KMS-11 (cell line): ENCODE data around the gene RAB26.
"Not testable (repeated sequence)": the region's sequence is repeated elsewhere in the genome, so short reads cannot be mapped to it uniquely, and the experiment has no call there.

Experiments
- H2AFZ ChIP-seq: fragments of 200-600 bp; sonication (generic); 2 replicates; pipeline ENCODE4 v1.6.1; 2016; ENCODE audit warnings: antibody characterized with exemption, mixed run types, low read depth
- H3K27ac ChIP-seq: fragments of 200-600 bp; sonication (generic); 2 replicates; pipeline ENCODE4 v1.6.1; 2016; ENCODE audit warnings: mild to moderate bottlenecking, mixed run types
- H3K27me3 ChIP-seq: fragments of 200-600 bp; sonication (generic); 2 replicates; pipeline ENCODE4 v1.6.1; 2017; ENCODE audit warnings: mild to moderate bottlenecking, low read depth, mixed run types, moderate library complexity; ENCODE audit not compliant: insufficient read depth
- H3K36me3 ChIP-seq: fragments of 200-600 bp; sonication (generic); 2 replicates; pipeline ENCODE4 v1.6.1; 2017; ENCODE audit warnings: mild to moderate bottlenecking, mixed run types; ENCODE audit not compliant: insufficient read depth
- H3K4me1 ChIP-seq: fragments of 200-600 bp; sonication (generic); 2 replicates; pipeline ENCODE4 v1.6.1; 2016; ENCODE audit warnings: mild to moderate bottlenecking, low read depth, mixed run types; ENCODE audit not compliant: poor library complexity, severe bottlenecking
- H3K4me2 ChIP-seq: fragments of 200-600 bp; sonication (generic); 2 replicates; pipeline ENCODE4 v1.7.0; 2016; ENCODE audit warnings: mild to moderate bottlenecking, mixed run types
- H3K4me3 ChIP-seq: fragments of 200-600 bp; sonication (generic); IDR thresholded peaks from 2 replicates; pipeline ENCODE4 v1.6.1; 2017; ENCODE audit warnings: low read depth, low read length, mixed read lengths; ENCODE audit not compliant: insufficient read depth
- H3K79me2 ChIP-seq: fragments of 200-600 bp; sonication (generic); 2 replicates; pipeline ENCODE4 v1.6.1; 2016; ENCODE audit warnings: low read depth, mixed run types; ENCODE audit not compliant: insufficient read depth
- H3K9ac ChIP-seq: fragments of 200-600 bp; sonication (generic); 2 replicates; pipeline ENCODE4 v1.6.1; 2016; ENCODE audit warnings: mild to moderate bottlenecking, mixed run types
- H4K20me1 ChIP-seq: fragments of 200-600 bp; sonication (generic); 2 replicates; pipeline ENCODE4 v1.6.1; 2016; ENCODE audit warnings: mild to moderate bottlenecking, mixed run types; ENCODE audit not compliant: insufficient read depth
- CTCF ChIP-seq: fragments of 200-600 bp; sonication (generic); conservative IDR thresholded peaks from 2 replicates; pipeline ENCODE4 v1.6.1; 2017; ENCODE audit warnings: low read depth, mild to moderate bottlenecking, antibody characterized with exemption, low read length, moderate library complexity, mixed read lengths

Gene RAB26

GRCh38 chr16:2121853-2122252, 26.6 kb upstream of the RAB26 start:
- Histone ChIP-seq H3K27me3 (no peaks in the 10 kb centered on the region), H2AFZ (no peak overlapping the region), H3K79me2 (peaks cover 6% of the 10 kb centered on the region; the same call in 1 of the 2 replicates), H3K4me2 (no peak overlapping the region), H3K36me3 (no peaks in the 10 kb centered on the region), H4K20me1 (no peaks in the 10 kb centered on the region), H3K4me1 (no peaks in the 10 kb centered on the region), H3K4me3 (no peak overlapping the region), H3K27ac (no peak overlapping the region), H3K9ac (no peak overlapping the region)
- no peak for TF ChIP-seq CTCF

GRCh38 chr16:2122429-2122828, 26.0 kb upstream of the RAB26 start:
- Histone ChIP-seq H3K9ac (no peak overlapping the region), H3K4me1 (no peaks in the 10 kb centered on the region), H3K27ac (no peak overlapping the region), H3K4me2 (no peak overlapping the region), H3K27me3 (no peaks in the 10 kb centered on the region), H3K79me2 (peaks cover 10% of the 10 kb centered on the region; the same call in 1 of the 2 replicates), H3K4me3 (no peak overlapping the region), H4K20me1 (no peaks in the 10 kb centered on the region), H3K36me3 (no peaks in the 10 kb centered on the region), H2AFZ (no peak overlapping the region)
- no peak for TF ChIP-seq CTCF

- not testable (repeated sequence) for H2AFZ ChIP-seq, H3K4me2 ChIP-seq, H3K27ac ChIP-seq, H3K4me3 ChIP-seq, H4K20me1 ChIP-seq, H3K36me3 ChIP-seq, H3K4me1 ChIP-seq, H3K9ac ChIP-seq, H3K27me3 ChIP-seq
- H3K79me2 ChIP-seq, result peaks cover 10% of the 10 kb centered on the region; the same call in 1 of the 2 replicates
Measured at GRCh38 chr16:2122934-2123683, 25.3 kb upstream of the RAB26 start.

GRCh38 chr16:2123706-2124376, 24.6 kb upstream of the RAB26 start:
- not testable (repeated sequence) for H3K27me3 ChIP-seq, H3K27ac ChIP-seq, H3K4me2 ChIP-seq, H3K4me3 ChIP-seq, H3K4me1 ChIP-seq, H3K9ac ChIP-seq, H4K20me1 ChIP-seq, H2AFZ ChIP-seq, H3K36me3 ChIP-seq
- H3K79me2 ChIP-seq, result peaks cover 10% of the 10 kb centered on the region; the same call in 1 of the 2 replicates

GRCh38 chr16:2124377-2124693, 24.1 kb upstream of the RAB26 start:
- Histone ChIP-seq H3K4me1 (peaks cover 12% of the 10 kb centered on the region), H3K79me2 (peaks cover 10% of the 10 kb centered on the region; the same call in 1 of the 2 replicates)
- H3K4me3 ChIP-seq, H3K4me2 ChIP-seq, H3K27me3 ChIP-seq, H3K9ac ChIP-seq, H3K36me3 ChIP-seq, H2AFZ ChIP-seq, H3K27ac ChIP-seq, H4K20me1 ChIP-seq: not testable (repeated sequence)

GRCh38 chr16:2124694-2125444, 23.6 kb upstream of the RAB26 start:
- H3K27ac ChIP-seq, H3K4me2 ChIP-seq, H3K27me3 ChIP-seq, H4K20me1 ChIP-seq, H3K36me3 ChIP-seq, H2AFZ ChIP-seq, H3K9ac ChIP-seq, H3K4me3 ChIP-seq: not testable (repeated sequence)
- H3K79me2 ChIP-seq, result peaks cover 10% of the 10 kb centered on the region; the same call in 1 of the 2 replicates
- peaks cover 17% of the 10 kb centered on the region for H3K4me1 ChIP-seq

GRCh38 chr16:2125609-2126008, 22.8 kb upstream of the RAB26 start:
- H3K79me2 ChIP-seq, H2AFZ ChIP-seq, H3K27ac ChIP-seq, H3K4me2 ChIP-seq, H3K9ac ChIP-seq, H4K20me1 ChIP-seq, H3K36me3 ChIP-seq, H3K4me3 ChIP-seq, H3K27me3 ChIP-seq: not testable (repeated sequence)
- peaks cover 22% of the 10 kb centered on the region for H3K4me1 ChIP-seq

GRCh38 chr16:2126161-2126743, 22.2 kb upstream of the RAB26 start:
- H3K9ac ChIP-seq, H3K36me3 ChIP-seq, H4K20me1 ChIP-seq, H3K27ac ChIP-seq, H2AFZ ChIP-seq, H3K4me3 ChIP-seq, H3K27me3 ChIP-seq, H3K79me2 ChIP-seq, H3K4me2 ChIP-seq: not testable (repeated sequence)
- peaks cover 22% of the 10 kb centered on the region for H3K4me1 ChIP-seq
